BJ (cell line): ENCODE results near the gene MBD3. TPM values are rescaled to one million over a fixed set of nuclear protein-coding genes. Genes with fewer than 3 reads are reported as not detected.

Source experiments
- CTCF ChIA-PET: fragments of 350-600 bp; formaldehyde crosslinking; extraction: SDS; loops from one replicate; lab custom pipeline; 2021; ENCODE audit warnings: antibody characterized with exemption, inconsistent platforms; lab: Yijun Ruan, JAX
- POLR2A ChIA-PET: fragments of 300-600 bp; sonication (Branson Sonifier 250); formaldehyde crosslinking; extraction: SDS; loops from one replicate; lab custom pipeline; 2021; ENCODE audit warnings: antibody characterized with exemption; lab: Charles Lee
- DNase-seq: peaks from one replicate; pipeline ENCODE4 v3.0.0-alpha.2; 2011; ENCODE audit warnings: low read depth
- H3K27me3 ChIP-seq: 2 replicates; pipeline ENCODE4 v1.6.0; 2011; ENCODE audit warnings: low read length; ENCODE audit not compliant: control insufficient read depth, insufficient read depth
- H3K36me3 ChIP-seq: 2 replicates; pipeline ENCODE4 v1.5.1; 2011; ENCODE audit warnings: low read length; ENCODE audit not compliant: control insufficient read depth, insufficient read depth
- H3K4me3 ChIP-seq: 2 replicates; pipeline ENCODE4 v1.5.1; 2011; ENCODE audit warnings: low read depth, mild to moderate bottlenecking, control low read depth, low read length
- polyA plus RNA-seq: library from polyadenylated mRNA; depleted of rRNA; stranded (reverse); fragments of >200 nt; gene quantifications from 2 replicates; pipeline ENCODE4 v1.2.3, GENCODE V29; 2011
- TF ChIP-seq, protein P1 (sequence below): IDR thresholded peaks from 2 replicates; pipeline ENCODE4 v1.5.1; 2011; ENCODE audit warnings: low read depth, mild to moderate bottlenecking, control low read depth, inconsistent platforms, low read length, moderate library complexity; ENCODE audit not compliant: insufficient read depth

The MBD3 gene
- polyA plus RNA-seq, 1 experiment = 53.4 TPM

DNA sequence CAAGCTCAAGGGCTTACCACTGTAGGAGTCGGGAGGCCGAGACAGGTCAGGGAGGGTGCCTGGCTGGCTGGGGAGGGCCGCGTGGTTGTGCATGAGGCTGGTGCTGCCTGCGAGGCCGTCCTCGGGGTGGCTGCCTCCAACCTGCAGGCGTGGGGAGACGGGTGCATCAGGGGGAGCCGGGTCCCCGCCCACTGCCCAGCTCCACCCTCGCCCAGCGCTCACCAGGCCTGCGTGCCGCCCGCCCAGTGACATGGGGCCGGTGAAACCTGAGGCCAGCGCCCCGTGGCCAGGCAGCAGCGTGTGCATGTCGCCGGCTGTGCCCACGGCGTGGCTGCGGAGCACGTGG, 26.4 kb upstream of the MBD3 start:
- ChIA-PET CTCF (interaction anchor here (1.1 kb wide), 1 partner anchor 12 kb away, joined by 3 read pairs; no protein-coding TSS in a partner anchor), POLR2A (no interaction called here)
- Histone ChIP-seq H3K27me3 (no peaks in the 10 kb centered on the region), H3K36me3 (peaks cover 38% of the 10 kb centered on the region), H3K4me3 (no peak overlapping the region)
- no peak for DNase-seq
- TF ChIP-seq, protein P1, sequence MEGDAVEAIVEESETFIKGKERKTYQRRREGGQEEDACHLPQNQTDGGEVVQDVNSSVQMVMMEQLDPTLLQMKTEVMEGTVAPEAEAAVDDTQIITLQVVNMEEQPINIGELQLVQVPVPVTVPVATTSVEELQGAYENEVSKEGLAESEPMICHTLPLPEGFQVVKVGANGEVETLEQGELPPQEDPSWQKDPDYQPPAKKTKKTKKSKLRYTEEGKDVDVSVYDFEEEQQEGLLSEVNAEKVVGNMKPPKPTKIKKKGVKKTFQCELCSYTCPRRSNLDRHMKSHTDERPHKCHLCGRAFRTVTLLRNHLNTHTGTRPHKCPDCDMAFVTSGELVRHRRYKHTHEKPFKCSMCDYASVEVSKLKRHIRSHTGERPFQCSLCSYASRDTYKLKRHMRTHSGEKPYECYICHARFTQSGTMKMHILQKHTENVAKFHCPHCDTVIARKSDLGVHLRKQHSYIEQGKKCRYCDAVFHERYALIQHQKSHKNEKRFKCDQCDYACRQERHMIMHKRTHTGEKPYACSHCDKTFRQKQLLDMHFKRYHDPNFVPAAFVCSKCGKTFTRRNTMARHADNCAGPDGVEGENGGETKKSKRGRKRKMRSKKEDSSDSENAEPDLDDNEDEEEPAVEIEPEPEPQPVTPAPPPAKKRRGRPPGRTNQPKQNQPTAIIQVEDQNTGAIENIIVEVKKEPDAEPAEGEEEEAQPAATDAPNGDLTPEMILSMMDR = no peak

DNA sequence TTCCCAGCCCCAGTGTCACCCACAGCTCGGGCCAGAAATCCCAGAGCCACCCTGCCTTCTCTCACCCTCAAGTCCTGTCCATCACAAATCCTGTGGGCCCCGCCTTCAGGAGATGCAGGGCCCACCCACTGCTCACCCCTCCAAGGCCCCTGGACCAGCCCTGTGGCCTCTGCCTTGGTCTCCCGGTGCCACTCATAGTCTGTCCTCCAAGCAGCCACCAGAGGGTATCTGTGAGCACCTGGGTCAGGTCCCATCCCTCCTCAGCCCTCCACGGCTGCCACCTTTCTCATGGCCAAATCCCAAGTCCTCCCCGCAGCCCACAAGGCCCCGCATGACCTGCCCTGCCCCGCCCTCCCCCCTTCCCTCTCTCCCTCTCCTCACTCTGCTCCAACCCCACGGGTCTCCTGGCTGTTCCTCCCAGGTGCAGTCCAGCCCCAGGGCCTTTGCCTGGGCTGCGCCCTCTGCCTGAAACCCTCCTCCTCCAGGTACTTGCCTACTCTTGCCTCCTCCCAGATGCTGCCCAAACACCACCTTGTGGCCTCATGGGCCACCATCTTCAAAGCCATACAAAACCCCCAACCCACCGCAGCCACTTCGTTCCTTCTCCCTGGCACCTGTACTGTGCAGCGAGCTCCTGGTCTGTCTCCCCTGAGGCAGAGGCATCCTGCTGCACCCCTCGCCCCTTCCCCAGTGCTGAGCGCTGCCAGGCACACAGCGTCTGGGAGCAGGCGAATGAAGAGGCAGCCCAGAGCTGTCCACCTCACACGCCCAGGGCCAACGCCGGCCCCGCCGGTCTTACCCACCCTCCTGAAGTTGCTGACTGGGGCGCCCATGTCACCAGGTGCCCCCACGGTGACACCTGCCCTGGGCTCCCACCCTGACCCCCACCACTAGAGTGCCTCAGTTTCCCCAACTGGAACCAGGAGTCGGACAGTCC, 25.8 kb upstream of the MBD3 start:
- TF ChIP-seq, protein P1 = peak; percentile 52
- CTCF ChIA-PET = interaction anchor here (1.1 to 1.8 kb wide), 3 partner anchors 11 to 72 kb away, joined by 3 to 8 read pairs (median 4); no protein-coding TSS in a partner anchor
- no peak for DNase-seq
- POLR2A ChIA-PET = no interaction called here
- Histone ChIP-seq H3K36me3 (peaks cover 38% of the 10 kb centered on the region), H3K27me3 (no peaks in the 10 kb centered on the region), H3K4me3 (no peak overlapping the region)

DNA sequence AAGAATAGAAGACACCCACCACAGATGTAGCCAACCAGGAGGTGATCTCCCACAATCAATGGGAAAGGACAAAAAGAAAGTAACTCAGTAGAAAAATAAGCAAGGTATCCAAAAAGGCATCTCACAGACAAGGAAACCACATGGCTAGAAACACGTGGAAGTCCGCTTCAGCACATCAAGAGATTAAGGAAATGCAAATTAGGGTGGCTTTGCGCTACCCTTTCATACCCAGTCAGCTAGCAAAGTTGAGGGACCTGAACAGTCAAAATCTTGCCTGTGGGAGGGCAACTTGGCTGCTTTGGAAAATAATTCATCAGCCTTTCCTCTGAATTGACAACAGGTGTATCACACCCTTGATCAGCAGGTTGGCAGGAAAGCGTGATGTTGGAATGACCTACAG, 24.2 kb upstream of the MBD3 start:
- POLR2A ChIA-PET = interaction anchor here (0.5 kb wide), 1 partner anchor 156 kb away, joined by 3 read pairs; no protein-coding TSS in a partner anchor
- CTCF ChIA-PET = interaction anchor here (0.9 to 2.6 kb wide), 5 partner anchors 9 to 179 kb away, joined by 4 to 13 read pairs (median 6); no protein-coding TSS in a partner anchor
- no peak for DNase-seq
- Histone ChIP-seq H3K27me3 (no peaks in the 10 kb centered on the region), H3K4me3 (no peak overlapping the region), H3K36me3 (peaks cover 48% of the 10 kb centered on the region)
- TF ChIP-seq, protein P1 = no peak

DNA sequence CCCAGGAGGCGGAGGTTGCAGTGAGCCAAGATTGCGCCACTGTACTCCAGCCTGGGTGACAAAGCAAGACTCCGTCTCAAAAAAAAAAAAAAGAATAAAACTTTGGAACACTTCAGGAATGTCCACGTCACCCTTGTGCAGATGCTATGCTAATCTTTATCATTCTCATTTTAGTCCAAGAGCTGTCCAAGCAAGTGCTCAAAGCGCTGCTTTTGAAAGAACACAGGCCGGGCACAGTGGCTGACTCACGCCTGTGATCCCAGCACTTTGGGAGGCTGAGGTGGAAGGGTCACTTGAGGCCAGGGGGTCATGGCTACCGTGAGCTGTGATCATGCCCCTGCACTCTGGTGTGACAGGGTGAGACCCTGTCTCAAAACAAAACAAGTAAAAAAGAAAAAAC, 23.7 kb upstream of the MBD3 start:
- Histone ChIP-seq H3K27me3 (no peaks in the 10 kb centered on the region), H3K36me3 (peaks cover 49% of the 10 kb centered on the region), H3K4me3 (no peak overlapping the region)
- ChIA-PET CTCF (interaction anchor here (0.9 to 2.6 kb wide), 4 partner anchors 9 to 179 kb away, joined by 4 to 13 read pairs (median 5); no protein-coding TSS in a partner anchor), POLR2A (interaction anchor here (0.5 kb wide), 1 partner anchor 156 kb away, joined by 3 read pairs; no protein-coding TSS in a partner anchor)
- TF ChIP-seq, protein P1 = no peak
- peak; percentile 22 for DNase-seq

DNA sequence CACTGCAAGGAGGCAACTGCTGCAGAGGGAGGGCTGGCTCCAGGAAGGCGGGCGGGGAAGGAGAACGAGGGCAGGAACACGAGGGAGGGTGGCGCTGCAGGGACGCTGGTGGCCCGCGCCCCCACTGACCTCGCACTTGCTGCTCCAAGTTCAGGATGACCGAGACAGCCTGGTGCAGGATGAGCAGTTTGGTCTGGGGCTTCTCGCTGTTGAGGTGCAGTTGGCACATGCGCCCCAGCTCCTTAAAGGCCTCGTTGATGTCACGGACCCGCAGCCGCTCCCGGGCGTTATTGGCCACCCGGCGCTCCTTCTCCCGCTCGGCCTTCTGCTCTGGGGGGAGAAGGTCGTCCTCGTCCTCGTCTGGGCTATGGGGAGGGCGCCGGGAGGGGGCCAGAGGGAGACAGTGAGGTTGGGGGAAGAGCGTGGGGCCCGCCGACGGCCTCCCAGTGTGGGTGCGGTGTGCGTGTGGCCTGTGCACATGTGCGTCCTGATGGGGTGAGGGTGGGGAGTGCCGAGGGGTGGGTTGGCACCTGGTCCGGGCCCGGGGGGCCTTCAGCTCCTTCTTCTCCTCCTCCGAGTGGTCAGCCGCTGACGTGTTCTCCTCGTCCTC, 22.6 kb upstream of the MBD3 start:
- DNase-seq = no peak
- ChIA-PET CTCF (interaction anchor here (2.6 kb wide), 1 partner anchor 57 kb away, joined by 13 read pairs; no protein-coding TSS in a partner anchor), POLR2A (no interaction called here)
- H3K36me3 ChIP-seq = peaks cover 47% of the 10 kb centered on the region
- TF ChIP-seq, protein P1 = no peak
- no peaks in the 10 kb centered on the region for H3K27me3 ChIP-seq
- H3K4me3 ChIP-seq = no peak overlapping the region
